Hepatocyte (in vitro differentiated cells): ENCODE measurements around the gene FOS. TPM values are rescaled to one million over a fixed set of nuclear protein-coding genes. Genes with fewer than 3 reads are reported as not detected.

Experiments used
- DNase-seq: peaks from one replicate; pipeline ENCODE4 v3.0.0-alpha.2; 2016; ENCODE audit warnings: low spot score
- H2AFZ ChIP-seq: fragments of 200-600 bp; sonication (generic); 2 replicates; pipeline ENCODE4 v1.6.0; 2016; ENCODE audit warnings: antibody characterized with exemption, mild to moderate bottlenecking
- H3K27ac ChIP-seq: fragments of 200-600 bp; sonication (generic); 2 replicates; pipeline ENCODE4 v1.5.1; 2016; ENCODE audit warnings: mild to moderate bottlenecking
- H3K27me3 ChIP-seq: fragments of 200-600 bp; sonication (generic); 2 replicates; pipeline ENCODE4 v1.6.1; 2016
- H3K36me3 ChIP-seq: fragments of 200-600 bp; sonication (generic); replicated peaks from 2 replicates; pipeline ENCODE4 v1.5.1; 2016; ENCODE audit warnings: low read depth; ENCODE audit not compliant: insufficient read depth
- H3K4me1 ChIP-seq: fragments of 200-600 bp; sonication (generic); 2 replicates; pipeline ENCODE4 v1.5.1; 2016; ENCODE audit warnings: mild to moderate bottlenecking, moderate library complexity; ENCODE audit not compliant: insufficient read depth
- H3K4me2 ChIP-seq: fragments of 200-600 bp; sonication (generic); 2 replicates; pipeline ENCODE4 v1.6.0; 2016
- H3K4me3 ChIP-seq: fragments of 200-600 bp; sonication (generic); 2 replicates; pipeline ENCODE4 v1.5.1; 2016; ENCODE audit warnings: mild to moderate bottlenecking
- H3K79me2 ChIP-seq: fragments of 200-600 bp; sonication (generic); 2 replicates; pipeline ENCODE4 v1.6.0; 2017; ENCODE audit warnings: mild to moderate bottlenecking
- H3K9me2 ChIP-seq: fragments of 200-600 bp; sonication (generic); replicated peaks from 2 replicates; pipeline ENCODE4 v1.6.0; 2017; ENCODE audit warnings: mild to moderate bottlenecking; ENCODE audit not compliant: insufficient read depth
- H3K9me3 ChIP-seq: fragments of 200-600 bp; sonication (generic); 2 replicates; pipeline ENCODE4 v1.5.1; 2016; ENCODE audit warnings: low read depth, mild to moderate bottlenecking
- H4K20me1 ChIP-seq: fragments of 200-600 bp; sonication (generic); 2 replicates; pipeline ENCODE4 v1.6.0; 2016; ENCODE audit warnings: mild to moderate bottlenecking; ENCODE audit not compliant: insufficient read depth, poor library complexity, severe bottlenecking
- CTCF ChIP-seq: fragments of 200-600 bp; sonication (generic); IDR thresholded peaks from 2 replicates; pipeline ENCODE4 v1.5.1; 2016; ENCODE audit warnings: antibody characterized with exemption, mild to moderate bottlenecking; ENCODE audit not compliant: poor library complexity
- EZH2 ChIP-seq: fragments of 200-600 bp; sonication (generic); IDR thresholded peaks from 2 replicates; pipeline ENCODE4 v1.6.1; 2016; ENCODE audit warnings: antibody characterized with exemption, mild to moderate bottlenecking, borderline replicate concordance
- EZH2phosphoT487 ChIP-seq: fragments of 200-600 bp; sonication (generic); IDR thresholded peaks from one replicate; pipeline ENCODE4 v1.6.1; 2018; ENCODE audit warnings: antibody characterized with exemption, mild to moderate bottlenecking, low read depth, moderate library complexity; ENCODE audit not compliant: unreplicated experiment, severe bottlenecking
- WGBS: methylation state at CpG from one replicate; pipeline ENCODE4 v1.1.6; 2016; ENCODE audit warnings: low lambda C conversion rate; ENCODE audit errors: missing lambda C conversion rate; 5-methylcytosine and 5-hydroxymethylcytosine counted together
- polyA plus RNA-seq: library from polyadenylated mRNA; unstranded; fragments of >200 nt; fragmentation: Nextera tagmentation; extraction: Ambion mirVana; gene quantifications from 2 replicates; pipeline ENCODE4 v1.2.1, GENCODE V29; 2016
- total RNA-seq: library from RNA; depleted of rRNA; stranded (reverse); fragments of >200 nt; gene quantifications from 2 replicates; pipeline ENCODE4 v1.2.3, GENCODE V29; 2014

Gene FOS
- total and polyA plus RNA-seq, 2 experiments from 2014 or later: 865 to 935 TPM

DNA sequence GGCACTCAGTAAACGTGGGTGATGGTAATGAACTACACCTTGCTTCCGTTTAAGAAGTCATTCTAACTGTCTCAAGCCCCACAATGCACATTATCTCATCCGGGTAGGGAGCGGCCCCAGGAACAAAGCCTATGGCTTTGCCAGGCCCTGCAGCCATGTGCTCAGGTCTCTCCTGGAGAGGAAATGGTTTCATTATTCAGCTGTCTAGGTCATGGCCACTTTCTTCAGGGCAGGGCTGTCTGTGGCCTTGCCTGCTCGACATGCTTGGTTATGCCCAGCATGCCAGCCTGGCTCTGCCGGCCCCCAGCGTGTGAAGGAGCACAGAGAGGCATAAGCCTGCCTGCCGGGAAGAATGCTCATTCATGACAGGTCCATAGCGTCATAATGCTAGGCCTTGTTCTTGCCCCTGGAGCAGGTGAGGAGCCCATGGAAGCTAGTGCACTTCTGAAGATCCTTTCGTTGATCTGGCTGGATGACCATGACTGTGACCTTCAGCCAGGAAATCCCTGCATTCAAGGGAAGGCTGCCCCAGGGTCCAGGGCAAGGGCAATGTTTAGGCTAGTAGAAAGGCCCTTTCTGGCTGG, 26.3 kb upstream of the FOS start:
- Histone ChIP-seq H3K27me3 (no peaks in the 10 kb centered on the region), H2AFZ (no peak overlapping the region), H3K4me2 (no peak overlapping the region), H4K20me1 (no peaks in the 10 kb centered on the region), H3K27ac (no peak overlapping the region), H3K79me2 (no peaks in the 10 kb centered on the region), H3K4me1 (peaks cover 14% of the 10 kb centered on the region), H3K9me3 (no peaks in the 10 kb centered on the region), H3K4me3 (no peak overlapping the region), H3K9me2 (no peaks in the 10 kb centered on the region), H3K36me3 (no peaks in the 10 kb centered on the region)
- 75% methylated on average over 10 of the region's 10 CpGs for WGBS
- DNase-seq: no peak
- TF ChIP-seq EZH2phosphoT487: no peak
- no peak for TF ChIP-seq EZH2
- no peak for TF ChIP-seq CTCF

- H2AFZ ChIP-seq: no peak overlapping the region
- no peaks in the 10 kb centered on the region for H3K9me3 ChIP-seq
- no peaks in the 10 kb centered on the region for H3K79me2 ChIP-seq
- no peak overlapping the region for H3K4me3 ChIP-seq
- peak overlapping the region; percentile 66 for H3K27ac ChIP-seq
- H4K20me1 ChIP-seq: no peaks in the 10 kb centered on the region
- TF ChIP-seq EZH2phosphoT487 (no peak), CTCF (no peak), EZH2 (no peak)
- H3K36me3 ChIP-seq: no peaks in the 10 kb centered on the region
- H3K4me1 ChIP-seq: peaks cover 26% of the 10 kb centered on the region
- H3K9me2 ChIP-seq: no peaks in the 10 kb centered on the region
- H3K27me3 ChIP-seq: no peaks in the 10 kb centered on the region
- peak overlapping the region; percentile 26 for H3K4me2 ChIP-seq
- 63% methylated on average over 6 of the region's 6 CpGs for WGBS
- DNase-seq: peak; percentile 37
Observed at GRCh38 chr14:75254381-75254822, 24.2 kb upstream of the FOS start.

GRCh38 chr14:75254901-75255584, 23.6 kb upstream of the FOS start:
- Histone ChIP-seq H3K4me3 (no peak overlapping the region), H4K20me1 (no peaks in the 10 kb centered on the region), H3K4me1 (peaks cover 33% of the 10 kb centered on the region), H2AFZ (no peak overlapping the region), H3K4me2 (peak overlapping the region; percentile 26), H3K9me2 (no peaks in the 10 kb centered on the region), H3K79me2 (no peaks in the 10 kb centered on the region), H3K27ac (peak overlapping the region; percentile 66), H3K27me3 (no peaks in the 10 kb centered on the region), H3K9me3 (no peaks in the 10 kb centered on the region), H3K36me3 (no peaks in the 10 kb centered on the region)
- TF ChIP-seq EZH2phosphoT487: no peak
- TF ChIP-seq CTCF: no peak
- no peak for TF ChIP-seq EZH2
- WGBS: 48% methylated on average over 7 of the region's 7 CpGs
- DNase-seq: peak; percentile 44
